HTERT RPE-1 (cell line): ENCODE data around the gene CEP85L.

ENCODE experiments used
- in situ Hi-C: fragments of 300-500 bp; cut with MboI; formaldehyde crosslinking; loops from 4 replicates; pipeline ENCODE4 v1.14.3; 2020; ENCODE audit warnings: low sequenced_read_pairs

CEP85L gene

GRCh38 chr6:118546164-118546879 lies 105.1 kb downstream of the CEP85L start:
- in situ Hi-C loops, result no loop called here

- in situ Hi-C loops, result no loop called here
These were observed 107.3 kb downstream of the CEP85L start for GRCh38 chr6:118544105-118544504.

- in situ Hi-C loops, result no loop called here
These were observed 109.0 kb downstream of the CEP85L start for GRCh38 chr6:118542184-118542952.

- in situ Hi-C loops, result no loop called here
These were observed 113.8 kb downstream of the CEP85L start for GRCh38 chr6:118537574-118537973.

- in situ Hi-C loops, result no loop called here
These were observed 114.9 kb downstream of the CEP85L start for GRCh38 chr6:118536478-118536877.

GRCh38 chr6:118535176-118535844 lies 116.1 kb downstream of the CEP85L start:
- in situ Hi-C loops, result no loop called here

- in situ Hi-C loops, result no loop called here
These were observed 120.4 kb downstream of the CEP85L start for GRCh38 chr6:118530942-118531341.

- in situ Hi-C loops, result no loop called here
These were observed 121.6 kb downstream of the CEP85L start for GRCh38 chr6:118529756-118530155.

- in situ Hi-C loops, result no loop called here
These were observed 123.3 kb downstream of the CEP85L start for GRCh38 chr6:118528129-118528528.

- in situ Hi-C loops, result no loop called here
These were observed 125.2 kb downstream of the CEP85L start for GRCh38 chr6:118525913-118526780.

GRCh38 chr6:118524686-118525085 lies 126.7 kb downstream of the CEP85L start:
- in situ Hi-C loops, result no loop called here

GRCh38 chr6:118523216-118523615 lies 128.2 kb downstream of the CEP85L start:
- in situ Hi-C loops, result no loop called here

- in situ Hi-C loops, result no loop called here
These were observed 129.0 kb downstream of the CEP85L start for GRCh38 chr6:118522422-118522821.

GRCh38 chr6:118514689-118515088 lies 136.7 kb downstream of the CEP85L start:
- in situ Hi-C loops, result no loop called here

GRCh38 chr6:118511930-118512715 lies 139.3 kb downstream of the CEP85L start:
- in situ Hi-C loops, result no loop called here

- in situ Hi-C loops, result no loop called here
These were observed 142.3 kb downstream of the CEP85L start for GRCh38 chr6:118509009-118509617.

GRCh38 chr6:118507636-118508035 lies 143.8 kb downstream of the CEP85L start:
- in situ Hi-C loops, result no loop called here

GRCh38 chr6:118506071-118506638 lies 145.2 kb downstream of the CEP85L start:
- in situ Hi-C loops, result no loop called here

- in situ Hi-C loops, result no loop called here
These were observed 145.7 kb downstream of the CEP85L start for GRCh38 chr6:118505656-118506055.
